Measurements from ENCODE around the gene TIMM22.
"Not testable (repeated sequence)": the region's sequence is repeated elsewhere in the genome, so short reads cannot be mapped to it uniquely, and the experiment has no call there.

DNA sequence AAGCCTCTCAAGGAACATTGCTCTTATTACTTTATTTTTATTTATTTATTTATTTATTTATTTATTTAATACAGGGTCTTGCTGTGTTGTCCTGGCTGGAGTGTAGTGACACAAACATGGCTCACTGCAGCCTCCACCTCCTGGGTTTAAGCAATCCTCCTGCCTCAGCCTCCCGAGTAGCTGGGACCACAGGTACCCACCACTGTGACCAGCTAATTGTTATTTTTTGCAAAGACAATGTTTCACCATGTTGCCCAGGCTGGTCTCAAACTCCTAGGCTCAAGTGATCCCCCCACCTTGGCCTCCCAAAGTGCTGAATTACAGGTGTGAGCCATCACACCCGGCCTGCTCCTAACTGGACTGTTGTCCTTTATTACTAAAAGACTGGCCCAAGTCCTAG is 22.2 kb upstream of the TIMM22 start:
- TF ChIP-seq POLR2A, EP300, POLR2AphosphoS5 (IDR thresholded peaks at IDR 0.05): not testable (repeated sequence)
- TF ChIP-seq, protein P1, sequence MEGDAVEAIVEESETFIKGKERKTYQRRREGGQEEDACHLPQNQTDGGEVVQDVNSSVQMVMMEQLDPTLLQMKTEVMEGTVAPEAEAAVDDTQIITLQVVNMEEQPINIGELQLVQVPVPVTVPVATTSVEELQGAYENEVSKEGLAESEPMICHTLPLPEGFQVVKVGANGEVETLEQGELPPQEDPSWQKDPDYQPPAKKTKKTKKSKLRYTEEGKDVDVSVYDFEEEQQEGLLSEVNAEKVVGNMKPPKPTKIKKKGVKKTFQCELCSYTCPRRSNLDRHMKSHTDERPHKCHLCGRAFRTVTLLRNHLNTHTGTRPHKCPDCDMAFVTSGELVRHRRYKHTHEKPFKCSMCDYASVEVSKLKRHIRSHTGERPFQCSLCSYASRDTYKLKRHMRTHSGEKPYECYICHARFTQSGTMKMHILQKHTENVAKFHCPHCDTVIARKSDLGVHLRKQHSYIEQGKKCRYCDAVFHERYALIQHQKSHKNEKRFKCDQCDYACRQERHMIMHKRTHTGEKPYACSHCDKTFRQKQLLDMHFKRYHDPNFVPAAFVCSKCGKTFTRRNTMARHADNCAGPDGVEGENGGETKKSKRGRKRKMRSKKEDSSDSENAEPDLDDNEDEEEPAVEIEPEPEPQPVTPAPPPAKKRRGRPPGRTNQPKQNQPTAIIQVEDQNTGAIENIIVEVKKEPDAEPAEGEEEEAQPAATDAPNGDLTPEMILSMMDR (IDR thresholded peaks at IDR 0.05) = not testable (repeated sequence)

All from stomach (tissue), 4 donors.